Keratinocyte (primary cell): ENCODE results near the gene TMC5. TPM values are rescaled to one million over a fixed set of nuclear protein-coding genes. Genes with fewer than 3 reads are reported as not detected.

Experiments
- DNase-seq: peaks from one replicate; pipeline ENCODE4 v3.0.0-alpha.2; 2011; ENCODE audit warnings: low read depth, missing footprints, low spot score
- FAIRE-seq: peaks from 2 replicates; lab custom pipeline; 2011; peaks lifted over from hg19 to GRCh38; lab: Jason Lieb, UNC
- H2AFZ ChIP-seq: 2 replicates; pipeline ENCODE4 v1.6.0; 2012; ENCODE audit warnings: low read length, control low read depth, inconsistent platforms; ENCODE audit not compliant: control insufficient read depth
- H3K27ac ChIP-seq: 2 replicates; pipeline ENCODE4 v1.5.1; 2011; ENCODE audit warnings: low read length; ENCODE audit not compliant: control insufficient read depth, insufficient read depth
- H3K27me3 ChIP-seq: 3 replicates; pipeline ENCODE4 v1.6.0; 2011; ENCODE audit warnings: low read length; ENCODE audit not compliant: control insufficient read depth, insufficient read depth; ENCODE audit errors: extremely low read depth
- H3K36me3 ChIP-seq, 2 experiments: 2 replicates in 1 of 2; 3 replicates in 1 of 2; pipeline ENCODE4 v1.5.1; 2011; ENCODE audit warnings: low read length in 2 of 2, mild to moderate bottlenecking in 1 of 2; ENCODE audit not compliant: control insufficient read depth in 2 of 2, insufficient read depth in 2 of 2; ENCODE audit errors: extremely low read depth in 1 of 2
- H3K4me1 ChIP-seq: 3 replicates; pipeline ENCODE4 v1.5.1; 2011; ENCODE audit warnings: low read length; ENCODE audit not compliant: control insufficient read depth, insufficient read depth; ENCODE audit errors: extremely low read depth
- H3K4me2 ChIP-seq: 3 replicates; pipeline ENCODE4 v1.6.0; 2011; ENCODE audit warnings: low read depth, low read length; ENCODE audit not compliant: control insufficient read depth, insufficient read depth; ENCODE audit errors: extremely low read depth
- H3K4me3 ChIP-seq, 3 experiments: fragments of 200-600 bp in 1 of 3; sonication (generic) in 1 of 3; 2 replicates in 2 of 3; 3 replicates in 1 of 3; pipeline ENCODE4 v1.5.1; 2011 to 2016; ENCODE audit warnings: low read length in 3 of 3, mild to moderate bottlenecking in 3 of 3, control low read depth in 2 of 3, inconsistent platforms in 1 of 3, low read depth in 1 of 3, mixed read lengths in 1 of 3, mixed run types in 1 of 3, moderate library complexity in 1 of 3; ENCODE audit not compliant: control insufficient read depth in 2 of 3, insufficient read depth in 2 of 3; ENCODE audit errors: extremely low read depth in 1 of 3
- H3K79me2 ChIP-seq: 2 replicates; pipeline ENCODE4 v1.6.0; 2012; ENCODE audit warnings: low read length; ENCODE audit not compliant: control insufficient read depth, insufficient read depth
- H3K9ac ChIP-seq: 3 replicates; pipeline ENCODE4 v1.6.0; 2011; ENCODE audit warnings: low read length; ENCODE audit not compliant: control insufficient read depth, insufficient read depth; ENCODE audit errors: extremely low read depth
- H3K9me1 ChIP-seq: 3 replicates; pipeline ENCODE4 v1.6.0; 2011; ENCODE audit warnings: low read length; ENCODE audit not compliant: control insufficient read depth, insufficient read depth; ENCODE audit errors: extremely low read depth
- H3K9me3 ChIP-seq: 2 replicates; pipeline ENCODE4 v1.5.1; 2012; ENCODE audit warnings: low read depth, low read length; ENCODE audit not compliant: control insufficient read depth
- H4K20me1 ChIP-seq: 3 replicates; pipeline ENCODE4 v1.6.0; 2011; ENCODE audit warnings: low read length; ENCODE audit not compliant: control insufficient read depth, insufficient read depth; ENCODE audit errors: extremely low read depth
- EZH2 ChIP-seq: IDR thresholded peaks from one replicate; pipeline ENCODE4 v1.6.1; 2012; ENCODE audit warnings: inconsistent platforms, mild to moderate bottlenecking, low read length, moderate library complexity
- dilution Hi-C: fragments of 300-500 bp; cut with MboI; formaldehyde crosslinking; loops from one replicate; pipeline ENCODE4 v1.7.0; 2020; ENCODE audit warnings: low sequenced_read_pairs; ENCODE audit not compliant: extremely low pct_ligation_motif_present
- polyA plus RNA-seq, 5 experiments: library from polyadenylated mRNA; depleted of rRNA in 3 of 5; stranded (reverse) in 3 of 5; stranded (forward) in 1 of 5; unstranded in 1 of 5; fragments of >200 nt; gene quantifications; 1 replicate in 1 of 5; 2 replicates in 3 of 5; 3 replicates in 1 of 5; pipeline versions ENCODE4 v1.2.1 to v1.2.3, GENCODE V29; 2011 to 2012; ENCODE audit warnings: missing spikeins in 2 of 5, low read depth in 1 of 5, low replicate concordance in 1 of 5
- TF ChIP-seq, protein P1 (sequence below), 3 experiments: IDR thresholded peaks in 1 of 3; conservative IDR thresholded peaks in 1 of 3; optimal IDR thresholded peaks in 1 of 3; 2 replicates in 2 of 3; 3 replicates in 1 of 3; pipeline versions ENCODE3 to v1.5.1; 2011; ENCODE audit warnings: low read length in 3 of 3, mild to moderate bottlenecking in 3 of 3, moderate library complexity in 2 of 3, control low read depth in 1 of 3, inconsistent platforms in 1 of 3; ENCODE audit not compliant: insufficient read depth in 2 of 3; ENCODE audit errors: extremely low read depth in 1 of 3

The TMC5 gene
- polyA plus RNA-seq, 1 donor (not counting 4 experiments of a cell fraction or from before 2014, with no cell fraction given): 0.18 TPM

DNA sequence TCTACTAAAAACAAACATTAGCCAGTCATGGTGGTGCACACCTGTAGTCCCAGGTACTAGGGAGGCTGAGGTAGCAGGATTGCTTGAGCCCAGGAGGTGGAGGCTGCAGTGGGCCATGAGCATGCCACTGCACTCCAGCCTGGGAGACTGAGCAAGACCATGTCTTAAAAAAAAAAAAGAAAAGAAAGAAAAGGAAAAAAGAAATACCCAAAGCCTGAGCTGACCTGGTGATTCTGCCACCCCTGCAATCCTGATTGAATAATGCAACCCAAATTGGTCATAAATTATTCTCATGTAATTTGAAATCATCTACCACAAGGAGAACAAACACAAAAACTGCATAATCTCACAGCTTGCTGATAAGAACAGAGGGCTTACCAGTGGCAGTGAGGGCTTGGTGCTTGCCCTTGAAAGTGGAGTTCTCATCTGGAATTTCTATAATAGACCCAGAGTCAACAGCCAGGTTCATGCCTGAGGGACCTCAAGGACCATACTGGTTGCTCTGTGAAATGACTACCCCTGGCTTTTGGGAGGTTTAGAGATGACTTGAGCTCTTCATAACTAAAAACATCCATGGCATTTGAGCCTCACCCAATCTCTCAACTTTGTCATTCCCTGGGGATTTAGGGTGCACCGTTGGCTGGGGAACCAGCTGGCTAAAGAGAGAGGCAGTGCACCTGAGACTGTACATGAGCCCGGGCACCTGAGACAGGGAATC, 35.4 kb upstream of the TMC5 start:
- no peaks in the 10 kb centered on the region for H4K20me1 ChIP-seq
- dilution Hi-C loops: no loop called here
- H3K27ac ChIP-seq: no peak overlapping the region
- no peak overlapping the region for H3K9ac ChIP-seq
- no peaks in the 10 kb centered on the region for H3K36me3 ChIP-seq
- peaks cover 13% of the 10 kb centered on the region for H3K4me1 ChIP-seq
- no peak overlapping the region for H2AFZ ChIP-seq
- no peak for FAIRE-seq
- no peaks in the 10 kb centered on the region for H3K79me2 ChIP-seq
- TF ChIP-seq, protein P1, sequence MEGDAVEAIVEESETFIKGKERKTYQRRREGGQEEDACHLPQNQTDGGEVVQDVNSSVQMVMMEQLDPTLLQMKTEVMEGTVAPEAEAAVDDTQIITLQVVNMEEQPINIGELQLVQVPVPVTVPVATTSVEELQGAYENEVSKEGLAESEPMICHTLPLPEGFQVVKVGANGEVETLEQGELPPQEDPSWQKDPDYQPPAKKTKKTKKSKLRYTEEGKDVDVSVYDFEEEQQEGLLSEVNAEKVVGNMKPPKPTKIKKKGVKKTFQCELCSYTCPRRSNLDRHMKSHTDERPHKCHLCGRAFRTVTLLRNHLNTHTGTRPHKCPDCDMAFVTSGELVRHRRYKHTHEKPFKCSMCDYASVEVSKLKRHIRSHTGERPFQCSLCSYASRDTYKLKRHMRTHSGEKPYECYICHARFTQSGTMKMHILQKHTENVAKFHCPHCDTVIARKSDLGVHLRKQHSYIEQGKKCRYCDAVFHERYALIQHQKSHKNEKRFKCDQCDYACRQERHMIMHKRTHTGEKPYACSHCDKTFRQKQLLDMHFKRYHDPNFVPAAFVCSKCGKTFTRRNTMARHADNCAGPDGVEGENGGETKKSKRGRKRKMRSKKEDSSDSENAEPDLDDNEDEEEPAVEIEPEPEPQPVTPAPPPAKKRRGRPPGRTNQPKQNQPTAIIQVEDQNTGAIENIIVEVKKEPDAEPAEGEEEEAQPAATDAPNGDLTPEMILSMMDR (optimal IDR thresholded peaks at IDR 0.05 in 1 of 3, IDR thresholded peaks at IDR 0.05 in 1 of 3, conservative IDR thresholded peaks at IDR 0.05 in 1 of 3; ENCODE audit: extremely low read depth in 1 of 3, insufficient read depth in 2 of 3, low read length in 3 of 3): no peak
- TF ChIP-seq EZH2: no peak
- H3K4me2 ChIP-seq: no peak overlapping the region
- H3K27me3 ChIP-seq: no peaks in the 10 kb centered on the region
- no peaks in the 10 kb centered on the region for H3K9me1 ChIP-seq
- peaks cover 1% of the 10 kb centered on the region for H3K9me3 ChIP-seq
- no peak overlapping the region for H3K4me3 ChIP-seq
- no peak for DNase-seq

DNA sequence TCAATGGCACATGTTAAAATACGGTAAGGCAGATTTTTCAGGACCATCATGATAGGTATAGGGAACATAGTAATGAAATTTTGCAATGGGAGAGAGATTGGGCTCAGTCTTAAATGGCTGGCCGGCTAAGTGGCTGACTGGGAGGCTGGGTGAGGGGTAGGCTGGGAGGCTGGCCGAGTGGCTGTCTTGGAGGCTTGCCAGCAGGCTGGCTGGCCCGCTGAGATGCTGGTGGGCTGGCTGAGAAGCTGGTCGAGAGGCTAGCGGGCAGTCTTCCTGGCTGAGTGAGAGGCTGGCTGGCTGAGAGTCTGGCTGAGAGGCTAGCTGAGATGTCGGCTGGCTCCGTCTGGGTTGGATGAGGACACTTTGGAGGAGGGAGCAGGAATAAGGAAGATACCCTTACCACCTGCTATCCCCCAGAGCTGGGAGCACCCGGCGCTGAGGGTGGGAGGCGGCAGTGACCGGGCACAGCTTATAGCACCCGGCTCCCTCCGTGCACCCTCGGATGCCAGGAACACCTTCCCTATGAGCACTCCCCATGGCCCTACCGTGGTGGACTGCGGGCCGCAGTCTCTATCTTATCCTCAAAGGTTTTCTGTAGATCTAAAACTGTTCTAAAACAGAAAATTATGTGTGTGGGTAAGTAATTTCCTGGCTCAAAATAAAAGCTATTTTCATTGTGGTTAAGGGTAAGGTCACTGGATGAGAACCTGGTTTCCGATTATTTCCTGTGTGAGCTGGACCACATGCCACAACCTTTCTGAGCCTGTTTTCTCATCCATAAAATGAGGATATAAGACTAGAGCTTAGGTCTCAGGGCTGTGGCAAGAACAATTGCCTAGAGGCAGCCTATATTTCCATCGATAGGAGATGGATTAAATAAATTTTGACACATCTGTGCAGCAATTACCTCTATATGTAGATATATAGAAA, 34.5 kb upstream of the TMC5 start:
- no peaks in the 10 kb centered on the region for H3K27me3 ChIP-seq
- no peak overlapping the region for H3K4me3 ChIP-seq
- H3K4me1 ChIP-seq: peaks cover 13% of the 10 kb centered on the region
- H2AFZ ChIP-seq: no peak overlapping the region
- dilution Hi-C loops: no loop called here
- H3K9me1 ChIP-seq: no peaks in the 10 kb centered on the region
- no peak overlapping the region for H3K9ac ChIP-seq
- no peak for DNase-seq
- no peaks in the 10 kb centered on the region for H3K79me2 ChIP-seq
- H3K27ac ChIP-seq: no peak overlapping the region
- H3K36me3 ChIP-seq: no peaks in the 10 kb centered on the region
- H4K20me1 ChIP-seq: no peaks in the 10 kb centered on the region
- H3K9me3 ChIP-seq: peaks cover 2% of the 10 kb centered on the region
- TF ChIP-seq, protein P1 (optimal IDR thresholded peaks at IDR 0.05 in 1 of 3, IDR thresholded peaks at IDR 0.05 in 1 of 3, conservative IDR thresholded peaks at IDR 0.05 in 1 of 3; ENCODE audit: extremely low read depth in 1 of 3, insufficient read depth in 2 of 3, low read length in 3 of 3): no peak
- no peak for TF ChIP-seq EZH2
- H3K4me2 ChIP-seq: no peak overlapping the region
- FAIRE-seq: no peak
